Parathyroid adenoma (tissue), 2 donors: ENCODE results near the gene BTNL9.

Experiments used
- H2AFZ ChIP-seq: fragments of 300-600 bp; sonication (generic); one replicate; pipeline ENCODE4 v1.7.0; 2017; ENCODE audit warnings: antibody characterized with exemption, mild to moderate bottlenecking
- H3K27ac ChIP-seq: fragments of 300-600 bp; sonication (generic); one replicate; pipeline ENCODE4 v1.7.0; 2017
- H3K27me3 ChIP-seq: fragments of 300-600 bp; sonication (generic); one replicate; pipeline ENCODE4 v1.7.0; 2017; ENCODE audit warnings: low read length; ENCODE audit not compliant: control insufficient read depth, insufficient read depth
- H3K36me3 ChIP-seq: fragments of 300-600 bp; sonication (generic); one replicate; pipeline ENCODE4 v1.7.0; 2017; ENCODE audit warnings: low read length; ENCODE audit not compliant: control insufficient read depth, insufficient read depth
- H3K4me1 ChIP-seq: fragments of 300-600 bp; sonication (generic); one replicate; pipeline ENCODE4 v1.7.0; 2017; ENCODE audit warnings: control low read depth
- H3K4me2 ChIP-seq: fragments of 300-600 bp; sonication (generic); one replicate; pipeline ENCODE4 v1.7.0; 2017; ENCODE audit warnings: low read length
- H3K4me3 ChIP-seq: fragments of 300-600 bp; sonication (generic); one replicate; pipeline ENCODE4 v1.7.0; 2017; ENCODE audit warnings: low read depth, low read length
- H3K79me2 ChIP-seq: fragments of 300-600 bp; sonication (generic); one replicate; pipeline ENCODE4 v1.7.0; 2017; ENCODE audit warnings: control low read depth
- H3K9ac ChIP-seq: fragments of 300-600 bp; sonication (generic); one replicate; pipeline ENCODE4 v1.7.0; 2017; ENCODE audit warnings: mild to moderate bottlenecking
- H3K9me3 ChIP-seq: fragments of 300-600 bp; sonication (generic); one replicate; pipeline ENCODE4 v1.7.0; 2017; ENCODE audit warnings: low read length; ENCODE audit not compliant: control insufficient read depth
- CTCF ChIP-seq: fragments of 300-600 bp; sonication (generic); IDR thresholded peaks from one replicate; pipeline ENCODE4 v1.7.0; 2017; ENCODE audit warnings: antibody characterized with exemption, mild to moderate bottlenecking
- donor health status: primary hyperparathyroidism.

Gene BTNL9

GRCh38 chr5:181105391-181106025, 65.4 kb downstream of the BTNL9 start:
- Histone ChIP-seq H3K36me3 (no peaks in the 10 kb centered on the region), H3K4me1 (no peaks in the 10 kb centered on the region), H3K4me2 (no peak overlapping the region), H3K9me3 (no peaks in the 10 kb centered on the region), H2AFZ (no peak overlapping the region), H3K79me2 (no peaks in the 10 kb centered on the region), H3K27me3 (peaks cover 5% of the 10 kb centered on the region), H3K4me3 (no peak overlapping the region), H3K9ac (no peak overlapping the region), H3K27ac (no peak overlapping the region)
- TF ChIP-seq CTCF = no peak

GRCh38 chr5:181107699-181108098, 67.6 kb downstream of the BTNL9 start:
- Histone ChIP-seq H3K27ac (no peak overlapping the region), H3K4me3 (no peak overlapping the region), H3K79me2 (no peaks in the 10 kb centered on the region), H3K36me3 (no peaks in the 10 kb centered on the region), H3K27me3 (peaks cover 5% of the 10 kb centered on the region), H3K9ac (no peak overlapping the region), H3K9me3 (no peaks in the 10 kb centered on the region), H2AFZ (no peak overlapping the region), H3K4me1 (no peaks in the 10 kb centered on the region), H3K4me2 (no peak overlapping the region)
- no peak for TF ChIP-seq CTCF

- TF ChIP-seq CTCF = no peak
- no peak overlapping the region for H3K4me3 ChIP-seq
Measured at GRCh38 chr5:181108578-181109165, 68.6 kb downstream of the BTNL9 start.

GRCh38 chr5:181109489-181110013, 69.5 kb downstream of the BTNL9 start:
- no peak for TF ChIP-seq CTCF
- Histone ChIP-seq H3K79me2 (no peaks in the 10 kb centered on the region), H3K9ac (no peak overlapping the region), H2AFZ (no peak overlapping the region), H3K4me1 (no peaks in the 10 kb centered on the region), H3K36me3 (no peaks in the 10 kb centered on the region), H3K4me2 (no peak overlapping the region), H3K27me3 (peaks cover 9% of the 10 kb centered on the region), H3K4me3 (no peak overlapping the region), H3K9me3 (no peaks in the 10 kb centered on the region), H3K27ac (no peak overlapping the region)

More at GRCh38 chr5:181108578-181109165, 68.6 kb downstream of the BTNL9 start:
- Histone ChIP-seq H3K27ac (no peak overlapping the region), H3K4me1 (no peaks in the 10 kb centered on the region), H3K27me3 (peaks cover 5% of the 10 kb centered on the region), H3K36me3 (no peaks in the 10 kb centered on the region), H3K79me2 (no peaks in the 10 kb centered on the region), H3K9me3 (no peaks in the 10 kb centered on the region), H2AFZ (no peak overlapping the region), H3K9ac (no peak overlapping the region), H3K4me2 (no peak overlapping the region)
